Stimulated activated CD8-positive, alpha-beta memory T cell treated with anti-CD3 and anti-CD28 coated beads, Interleukin-12 subunit alpha, Interleukin-12 subunit beta, amount 100 ng/mL, for 1 hour (primary cell): Measurements from ENCODE around the gene AUTS2.

Source experiments
- DNase-seq: peaks from one replicate; pipeline ENCODE4 v3.0.0-alpha.2; 2020; ENCODE audit warnings: low read depth

AUTS2 gene

GRCh38 chr7:69789563-69789962 is 191.3 kb downstream of the AUTS2 start:
- no peak for DNase-seq

- no peak for DNase-seq
These were observed 192.9 kb downstream of the AUTS2 start for GRCh38 chr7:69790977-69791724.

GRCh38 chr7:69791739-69792138 is 193.5 kb downstream of the AUTS2 start:
- no peak for DNase-seq

GRCh38 chr7:69795932-69796331 is 197.7 kb downstream of the AUTS2 start:
- DNase-seq = no peak

- no peak for DNase-seq
These were observed 198.1 kb downstream of the AUTS2 start for GRCh38 chr7:69796416-69796815.

- no peak for DNase-seq
These were observed 200.9 kb downstream of the AUTS2 start for GRCh38 chr7:69799048-69799697.

- DNase-seq = no peak
These were observed 201.7 kb downstream of the AUTS2 start for GRCh38 chr7:69799990-69800389.

GRCh38 chr7:69800495-69800894 is 202.2 kb downstream of the AUTS2 start:
- no peak for DNase-seq

- no peak for DNase-seq
These were observed 203.7 kb downstream of the AUTS2 start for GRCh38 chr7:69801729-69802682.

- no peak for DNase-seq
These were observed 205.6 kb downstream of the AUTS2 start for GRCh38 chr7:69803699-69804516.

- no peak for DNase-seq
These were observed 206.7 kb downstream of the AUTS2 start for GRCh38 chr7:69804962-69805361.

- no peak for DNase-seq
These were observed 210.1 kb downstream of the AUTS2 start for GRCh38 chr7:69808391-69808790.

- DNase-seq = no peak
These were observed 213.4 kb downstream of the AUTS2 start for GRCh38 chr7:69811476-69812308.

- DNase-seq = no peak
These were observed 214.5 kb downstream of the AUTS2 start for GRCh38 chr7:69812756-69813155.

GRCh38 chr7:69813637-69814240 is 215.5 kb downstream of the AUTS2 start:
- DNase-seq = no peak

GRCh38 chr7:69814421-69814962 is 216.2 kb downstream of the AUTS2 start:
- DNase-seq = no peak

- no peak for DNase-seq
These were observed 218.2 kb downstream of the AUTS2 start for GRCh38 chr7:69816501-69816900.

- no peak for DNase-seq
These were observed 218.8 kb downstream of the AUTS2 start for GRCh38 chr7:69817121-69817520.

- DNase-seq = no peak
These were observed 219.8 kb downstream of the AUTS2 start for GRCh38 chr7:69817841-69818635.
